Spinal cord (tissue), 10 donors: ENCODE measurements around the gene TMEM117. TPM values are rescaled to one million over a fixed set of nuclear protein-coding genes. Genes with fewer than 3 reads are reported as not detected.
"Not testable (repeated sequence)": the region's sequence is repeated elsewhere in the genome, so short reads cannot be mapped to it uniquely, and the experiment has no call there.

Experiments used
- DNase-seq, 6 donors: peaks; one replicate each; pipeline versions ENCODE4 v3.0.0 to v3.0.0-alpha.2; 2013 to 2015; ENCODE audit warnings: low spot score in 6 of 6, low read depth in 4 of 6
- H3K27ac ChIP-seq: one replicate; pipeline ENCODE4 v1.5.1; 2013; ENCODE audit warnings: low read depth, low read length, control low read depth
- H3K27me3 ChIP-seq: one replicate; pipeline ENCODE4 v1.6.1; 2013; ENCODE audit warnings: low read length; ENCODE audit not compliant: control insufficient read depth, insufficient read depth
- H3K36me3 ChIP-seq: one replicate; pipeline ENCODE4 v1.6.1; 2013; ENCODE audit warnings: low read length; ENCODE audit not compliant: control insufficient read depth, insufficient read depth
- H3K4me1 ChIP-seq: one replicate; pipeline ENCODE4 v1.6.1; 2013; ENCODE audit warnings: low read length; ENCODE audit not compliant: control insufficient read depth, insufficient read depth
- H3K4me3 ChIP-seq: one replicate; pipeline ENCODE4 v1.5.1; 2013; ENCODE audit warnings: low read depth, low read length, control low read depth
- H3K9me3 ChIP-seq: one replicate; pipeline ENCODE4 v1.6.1; 2013; ENCODE audit warnings: low read length; ENCODE audit not compliant: control insufficient read depth, insufficient read depth
- whole genome bisulfite sequencing: methylation state at CpG from one replicate; pipeline ENCODE4 v1.1.5; 2013; ENCODE audit warnings: missing lambda C conversion rate; ENCODE audit not compliant: insufficient coverage; 5-methylcytosine and 5-hydroxymethylcytosine counted together
- polyA plus RNA-seq, 2 donors: library from polyadenylated mRNA; unstranded; fragments of 120-200 nt; gene quantifications; one replicate each; pipeline ENCODE4 v1.2.1, GENCODE V29; 2013; ENCODE audit not compliant: insufficient read length in 2 of 2
- total RNA-seq, 2 donors: library from RNA; depleted of rRNA in 1 of 2; stranded (reverse); fragments of 120-200 nt in 1 of 2; fragments of >200 nt in 1 of 2; gene quantifications; one replicate each; pipeline versions ENCODE4 v1.2.3 to v1.2.4, GENCODE V29; 2013 to 2014
- donor health status: healthy.

Gene TMEM117
- total and polyA plus RNA-seq, 4 donors: 14.7 to 52.8 (median 23.1) TPM

DNA sequence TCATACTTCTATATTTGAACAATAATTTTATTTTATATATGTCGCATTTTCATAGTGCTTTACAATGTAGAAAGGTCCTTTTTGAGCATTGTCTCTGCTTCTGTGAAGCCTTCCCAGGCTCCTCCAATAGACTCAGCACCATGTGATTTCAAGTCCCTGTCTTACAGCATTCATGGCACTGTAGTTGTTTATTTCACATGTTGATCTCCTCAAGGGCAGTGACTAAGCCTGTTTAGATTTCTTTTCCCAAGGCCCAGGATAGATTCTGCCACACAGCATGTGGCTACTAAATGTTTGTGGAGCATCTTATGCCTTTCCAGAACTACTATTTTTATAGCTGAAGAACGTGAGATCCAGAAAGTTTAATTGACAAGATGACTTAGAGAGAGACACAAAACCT lies 391.7 kb downstream of the TMEM117 start:
- Histone ChIP-seq H3K4me3 (no peak overlapping the region), H3K9me3 (no peaks in the 10 kb centered on the region), H3K4me1 (no peaks in the 10 kb centered on the region), H3K27ac (no peak overlapping the region), H3K36me3 (no peaks in the 10 kb centered on the region), H3K27me3 (no peaks in the 10 kb centered on the region)
- no CpG with 5 or more reads among the region's 2 CpGs for WGBS
- peak in 1 of 6 donors; percentile 7 for DNase-seq

DNA sequence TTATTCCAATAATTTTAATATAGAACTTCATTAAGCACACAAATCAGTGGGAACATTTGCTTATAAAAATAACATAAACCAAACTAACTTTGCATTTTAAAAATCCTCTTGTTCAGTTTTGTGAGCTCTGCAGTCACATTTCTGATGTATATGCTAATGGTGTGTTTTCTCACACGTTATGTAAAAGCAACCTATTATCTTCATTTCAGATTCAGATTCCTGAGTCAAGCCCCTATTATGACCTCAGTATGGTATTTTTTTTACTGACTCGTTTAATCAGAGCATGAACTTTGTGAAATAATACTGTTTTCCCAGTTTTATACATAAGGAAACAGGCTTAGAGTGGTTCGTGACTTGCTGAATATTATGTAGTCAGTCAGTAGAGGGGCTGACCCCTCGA lies 394.0 kb downstream of the TMEM117 start:
- H3K4me3 ChIP-seq: no peak overlapping the region
- no peaks in the 10 kb centered on the region for H3K36me3 ChIP-seq
- no peaks in the 10 kb centered on the region for H3K9me3 ChIP-seq
- no peak overlapping the region for H3K27ac ChIP-seq
- no peaks in the 10 kb centered on the region for H3K27me3 ChIP-seq
- H3K4me1 ChIP-seq: no peaks in the 10 kb centered on the region
- DNase-seq: no peak
- WGBS: no CpG with 5 or more reads among the region's 4 CpGs

DNA sequence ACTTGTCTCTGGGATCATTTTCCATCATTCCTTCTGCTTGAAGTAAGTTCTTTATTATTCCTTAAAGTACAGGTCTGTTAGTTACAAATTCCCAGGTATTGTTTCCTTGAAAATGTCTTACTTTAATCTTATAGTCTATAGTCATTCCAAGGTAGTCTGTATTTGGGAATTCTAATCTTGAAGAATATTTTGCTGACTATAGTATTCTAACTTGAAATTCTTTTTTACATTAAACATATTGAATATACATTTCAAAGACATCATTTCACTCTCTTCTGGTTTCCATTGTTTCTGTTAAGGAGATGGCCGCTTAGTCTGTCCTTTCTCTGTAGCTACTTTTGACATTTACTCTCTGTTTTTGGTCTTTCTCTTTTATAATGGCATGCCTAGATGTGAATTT lies 399.8 kb downstream of the TMEM117 start:
- no peak overlapping the region for H3K4me3 ChIP-seq
- H3K9me3 ChIP-seq: no peaks in the 10 kb centered on the region
- no peaks in the 10 kb centered on the region for H3K36me3 ChIP-seq
- no peak for DNase-seq
- WGBS: no CpG with 5 or more reads among the region's 1 CpG
- H3K4me1 ChIP-seq: no peaks in the 10 kb centered on the region
- no peak overlapping the region for H3K27ac ChIP-seq
- H3K27me3 ChIP-seq: no peaks in the 10 kb centered on the region

DNA sequence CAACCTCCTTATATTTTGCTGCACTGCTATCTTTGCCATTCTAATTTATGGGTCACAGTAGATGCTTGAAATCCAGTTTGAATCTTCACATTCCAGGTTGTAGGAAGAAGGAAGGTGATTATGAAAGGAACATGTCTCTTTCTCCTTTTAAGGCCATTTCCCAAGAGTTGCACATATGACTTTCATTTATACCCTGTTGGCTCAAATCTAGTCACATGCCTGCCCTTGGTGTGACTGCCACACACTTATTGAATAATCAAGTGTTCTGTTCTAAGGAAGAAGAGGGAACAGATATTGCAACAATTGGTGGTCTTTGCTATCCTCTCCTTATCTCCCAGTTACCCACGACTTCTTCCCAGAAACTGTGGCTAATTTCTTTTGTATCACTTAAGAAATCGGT lies 404.3 kb downstream of the TMEM117 start:
- H3K27ac ChIP-seq: no peak overlapping the region
- H3K4me1 ChIP-seq: no peaks in the 10 kb centered on the region
- H3K9me3 ChIP-seq: no peaks in the 10 kb centered on the region
- no CpG with 5 or more reads among the region's 2 CpGs for WGBS
- H3K36me3 ChIP-seq: no peaks in the 10 kb centered on the region
- no peak for DNase-seq
- H3K27me3 ChIP-seq: no peaks in the 10 kb centered on the region
- H3K4me3 ChIP-seq: no peak overlapping the region

DNA sequence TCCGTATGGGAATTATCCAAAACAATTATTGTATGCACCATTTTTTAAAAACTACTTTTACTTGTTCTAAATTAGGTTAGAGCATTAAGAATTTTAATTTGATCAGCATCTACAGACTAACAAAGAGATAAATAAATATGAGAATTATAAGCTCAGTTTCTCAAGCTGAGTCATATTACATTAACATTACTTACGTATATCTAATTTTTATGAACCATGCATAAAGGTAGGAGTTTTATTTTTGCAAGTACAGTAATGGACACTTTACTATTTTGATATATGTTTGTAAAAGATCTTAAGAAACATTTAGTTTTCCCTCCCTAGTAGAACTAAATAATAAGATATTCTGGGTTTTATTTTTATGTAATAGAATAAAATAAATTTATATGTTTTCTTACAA lies 410.1 kb downstream of the TMEM117 start:
- no peaks in the 10 kb centered on the region for H3K9me3 ChIP-seq
- no peaks in the 10 kb centered on the region for H3K4me1 ChIP-seq
- no peaks in the 10 kb centered on the region for H3K27me3 ChIP-seq
- H3K27ac ChIP-seq: no peak overlapping the region
- DNase-seq: no peak
- no peak overlapping the region for H3K4me3 ChIP-seq
- no peaks in the 10 kb centered on the region for H3K36me3 ChIP-seq
- no CpG with 5 or more reads among the region's 2 CpGs for WGBS

DNA sequence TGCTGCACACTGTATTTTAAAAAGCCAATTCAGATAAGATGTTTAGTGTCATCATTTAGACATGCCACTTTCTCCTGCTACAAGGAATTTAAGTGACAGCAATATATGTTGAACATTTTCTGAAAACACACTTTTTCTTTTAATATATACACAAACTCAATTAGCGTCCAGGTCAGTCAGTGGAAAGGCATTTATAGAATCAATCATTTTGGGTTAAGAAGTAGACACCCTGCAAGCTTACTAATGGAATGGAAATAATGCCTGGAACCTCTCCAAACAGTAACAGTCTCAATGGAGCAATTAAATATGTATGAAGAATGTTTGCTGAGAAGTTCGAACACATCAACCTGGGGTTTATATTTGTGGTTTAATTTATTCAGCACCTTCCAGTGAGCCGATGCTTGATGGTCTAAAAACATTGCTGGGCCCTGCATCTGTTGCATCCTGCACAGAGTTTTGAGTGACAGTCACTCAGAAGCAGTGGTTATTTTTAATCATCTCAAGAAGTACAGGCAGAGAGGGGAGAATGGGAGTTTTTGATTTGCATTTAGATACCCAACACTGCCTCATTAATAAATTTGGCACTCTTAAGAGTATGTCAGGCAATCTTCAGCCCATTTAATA lies 410.7 kb downstream of the TMEM117 start:
- DNase-seq: peak in 2 of 6 donors; percentile 29 to 74
- H3K9me3 ChIP-seq: no peaks in the 10 kb centered on the region
- H3K4me1 ChIP-seq: no peaks in the 10 kb centered on the region
- no peaks in the 10 kb centered on the region for H3K27me3 ChIP-seq
- H3K27ac ChIP-seq: no peak overlapping the region
- WGBS: 68% methylated on average over 2 of the region's 3 CpGs
- H3K36me3 ChIP-seq: no peaks in the 10 kb centered on the region
- no peak overlapping the region for H3K4me3 ChIP-seq

DNA sequence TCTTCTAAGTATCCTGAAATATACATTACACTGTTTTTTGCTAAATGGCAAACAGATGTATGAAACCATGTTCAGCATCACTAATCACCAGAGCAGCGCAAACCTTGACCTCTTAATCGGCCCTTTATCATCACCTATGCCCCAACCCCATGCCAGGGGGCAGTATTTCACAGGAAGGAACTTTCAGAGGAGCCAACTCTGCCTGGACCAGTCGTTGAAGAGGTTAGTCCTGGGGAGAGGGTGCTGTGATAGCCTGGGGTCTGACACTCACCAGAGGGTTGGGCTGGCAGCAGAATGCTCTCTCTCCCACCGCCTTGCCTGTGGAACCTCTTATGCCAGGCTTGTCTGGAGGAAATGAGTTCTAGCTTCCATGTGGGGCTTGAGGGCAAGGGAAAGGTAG lies 411.7 kb downstream of the TMEM117 start:
- no peak for DNase-seq
- no peaks in the 10 kb centered on the region for H3K9me3 ChIP-seq
- H3K27ac ChIP-seq: no peak overlapping the region
- no peaks in the 10 kb centered on the region for H3K4me1 ChIP-seq
- 100% methylated on average over 1 of the region's 4 CpGs for WGBS
- H3K36me3 ChIP-seq: no peaks in the 10 kb centered on the region
- H3K4me3 ChIP-seq: no peak overlapping the region
- no peaks in the 10 kb centered on the region for H3K27me3 ChIP-seq

DNA sequence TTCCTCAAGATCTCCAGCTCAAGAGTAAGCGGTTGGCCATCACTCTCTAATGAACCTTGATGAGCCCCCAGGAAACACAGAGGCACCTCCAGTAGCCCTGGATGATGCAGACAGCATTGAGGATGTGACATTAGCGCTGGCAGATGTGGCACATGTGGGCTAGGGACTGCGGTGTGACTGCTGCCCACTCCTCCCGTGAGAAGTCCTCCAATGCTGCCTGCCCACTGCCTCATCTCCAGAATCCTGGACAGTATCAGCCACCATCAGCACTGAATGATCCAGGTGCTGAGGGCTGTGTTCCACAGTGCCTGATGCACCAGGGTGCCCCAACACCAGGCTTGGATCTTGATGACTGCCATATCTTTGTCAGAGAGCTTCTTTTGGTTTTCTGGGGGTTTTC lies 412.6 kb downstream of the TMEM117 start:
- Histone ChIP-seq H3K4me1 (no peaks in the 10 kb centered on the region), H3K9me3 (no peaks in the 10 kb centered on the region), H3K27me3 (no peaks in the 10 kb centered on the region), H3K36me3 (no peaks in the 10 kb centered on the region), H3K27ac (no peak overlapping the region), H3K4me3 (no peak overlapping the region)
- no peak for DNase-seq
- WGBS: 96% methylated on average over 4 of the region's 4 CpGs

DNA sequence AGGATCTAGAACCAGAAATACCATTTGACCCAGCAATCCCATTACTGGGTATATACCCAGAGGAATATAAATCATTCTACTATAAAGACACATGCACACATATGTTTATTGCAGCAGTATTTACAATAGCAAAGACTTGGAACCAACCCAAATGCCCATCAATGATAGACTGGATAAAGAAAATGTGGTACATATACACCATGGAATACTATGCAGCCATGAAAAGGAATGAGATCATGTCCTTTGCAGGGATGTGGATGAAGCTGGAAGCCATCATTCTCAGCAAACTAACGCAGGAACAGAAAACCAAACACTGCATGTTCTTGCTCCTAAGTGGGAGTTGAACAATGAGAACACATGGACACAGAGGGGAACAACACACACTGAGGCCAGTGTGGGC lies 414.6 kb downstream of the TMEM117 start:
- not testable (repeated sequence) for DNase-seq, H3K4me3 ChIP-seq, H3K36me3 ChIP-seq, H3K4me1 ChIP-seq, H3K27ac ChIP-seq, H3K27me3 ChIP-seq, H3K9me3 ChIP-seq
- WGBS: no CpG with 5 or more reads among the region's 1 CpG

DNA sequence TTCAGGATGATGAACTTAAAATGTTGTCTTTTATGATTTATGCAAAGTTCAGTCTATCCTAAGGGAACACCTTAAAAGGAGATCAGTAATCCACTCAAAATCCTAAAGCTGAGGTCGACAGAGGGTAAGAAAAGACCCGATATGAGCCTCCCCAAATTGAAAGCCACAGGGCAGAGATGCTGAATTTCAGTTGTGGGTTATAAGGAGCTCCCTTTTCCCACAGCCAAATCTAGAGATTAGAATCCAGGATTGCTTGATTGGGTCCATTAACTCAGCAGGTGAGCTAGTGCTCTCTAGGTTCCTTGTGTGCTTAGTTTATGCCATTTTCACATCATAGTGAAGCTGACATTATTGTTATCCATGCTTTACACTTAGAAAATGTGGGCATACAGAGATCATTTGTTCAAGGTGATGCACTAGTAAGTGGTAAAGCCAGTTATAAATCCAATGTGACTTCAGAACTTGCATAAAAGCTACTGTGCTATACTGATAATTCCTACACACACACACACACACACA lies 417.5 kb downstream of the TMEM117 start:
- no peaks in the 10 kb centered on the region for H3K4me1 ChIP-seq
- no peaks in the 10 kb centered on the region for H3K36me3 ChIP-seq
- H3K9me3 ChIP-seq: no peaks in the 10 kb centered on the region
- no CpG with 5 or more reads among the region's 2 CpGs for WGBS
- H3K27ac ChIP-seq: no peak overlapping the region
- H3K4me3 ChIP-seq: no peak overlapping the region
- DNase-seq: no peak
- no peaks in the 10 kb centered on the region for H3K27me3 ChIP-seq
